RPMI7951 (cell line): ENCODE results near the gene CYP4A22. TPM values are rescaled to one million over a fixed set of nuclear protein-coding genes. Genes with fewer than 3 reads are reported as not detected.
"Not testable (repeated sequence)": the region's sequence is repeated elsewhere in the genome, so short reads cannot be mapped to it uniquely, and the experiment has no call there.

Experiments
- DNase-seq: peaks from one replicate; pipeline ENCODE4 v3.0.0-alpha.2; 2012; ENCODE audit warnings: low read depth
- total RNA-seq: library from RNA; depleted of rRNA; stranded (reverse); fragments of >200 nt; shearing (Covaris generic); gene quantifications from 2 replicates; pipeline ENCODE4 v1.2.3, GENCODE V29; 2014

Gene CYP4A22
- total RNA-seq, 1 experiment from 2014 or later: not detected

DNA sequence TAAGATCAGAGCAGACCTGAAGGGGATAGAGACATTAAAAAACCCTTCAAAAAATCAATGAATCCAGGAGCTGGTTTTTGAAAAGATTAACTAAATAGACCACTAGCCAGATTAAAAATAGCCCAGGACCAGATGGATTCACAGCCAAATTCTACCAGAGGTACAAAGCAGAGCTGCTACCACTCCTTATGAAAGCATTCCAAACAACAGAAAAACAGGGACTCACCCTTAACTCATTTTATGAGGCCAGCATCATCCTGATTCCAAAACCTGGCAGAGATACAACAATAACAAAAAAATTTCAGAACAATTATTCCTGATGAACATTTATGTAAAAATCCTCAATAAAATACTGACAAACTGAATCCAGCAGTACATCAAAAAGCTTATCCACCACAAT lies 19.2 kb downstream of the CYP4A22 start:
- not testable (repeated sequence) for DNase-seq

DNA sequence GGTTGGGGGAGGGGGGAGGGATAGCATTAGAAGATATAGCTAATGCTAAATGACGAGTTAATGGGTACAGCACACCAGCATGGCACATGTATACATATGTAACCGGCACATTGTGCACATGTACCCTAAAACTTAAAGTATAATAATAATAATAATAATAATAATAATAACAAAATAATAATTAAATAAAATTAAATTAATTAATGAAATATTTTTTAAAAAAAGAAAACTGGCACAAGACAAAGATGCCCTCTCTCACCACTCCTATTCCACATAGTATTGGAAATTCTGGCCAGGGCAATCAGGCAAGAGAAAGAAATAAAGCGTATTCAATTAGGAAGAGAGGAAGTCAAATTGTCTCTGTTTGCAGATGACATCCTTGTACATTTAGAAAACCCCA lies 20.7 kb downstream of the CYP4A22 start:
- DNase-seq: not testable (repeated sequence)

DNA sequence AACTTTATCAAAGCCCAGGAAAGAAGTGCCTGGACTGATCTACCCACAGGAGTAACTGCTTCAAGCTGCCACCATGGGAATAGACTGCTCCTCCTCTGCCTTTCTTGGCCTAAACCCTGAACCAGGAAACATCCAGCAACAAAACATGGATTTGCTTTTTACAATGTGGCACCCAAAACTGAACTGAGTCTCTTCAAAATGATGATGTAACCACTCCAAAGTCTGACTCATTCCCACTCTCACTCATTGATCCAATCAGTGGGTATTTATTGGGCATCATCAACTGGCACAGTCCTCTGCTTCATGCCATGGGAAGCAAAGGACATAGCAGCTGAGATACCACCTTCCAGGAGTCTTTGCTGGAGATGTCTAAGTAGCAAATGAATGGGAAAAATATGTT lies 23.5 kb downstream of the CYP4A22 start:
- DNase-seq: no peak

DNA sequence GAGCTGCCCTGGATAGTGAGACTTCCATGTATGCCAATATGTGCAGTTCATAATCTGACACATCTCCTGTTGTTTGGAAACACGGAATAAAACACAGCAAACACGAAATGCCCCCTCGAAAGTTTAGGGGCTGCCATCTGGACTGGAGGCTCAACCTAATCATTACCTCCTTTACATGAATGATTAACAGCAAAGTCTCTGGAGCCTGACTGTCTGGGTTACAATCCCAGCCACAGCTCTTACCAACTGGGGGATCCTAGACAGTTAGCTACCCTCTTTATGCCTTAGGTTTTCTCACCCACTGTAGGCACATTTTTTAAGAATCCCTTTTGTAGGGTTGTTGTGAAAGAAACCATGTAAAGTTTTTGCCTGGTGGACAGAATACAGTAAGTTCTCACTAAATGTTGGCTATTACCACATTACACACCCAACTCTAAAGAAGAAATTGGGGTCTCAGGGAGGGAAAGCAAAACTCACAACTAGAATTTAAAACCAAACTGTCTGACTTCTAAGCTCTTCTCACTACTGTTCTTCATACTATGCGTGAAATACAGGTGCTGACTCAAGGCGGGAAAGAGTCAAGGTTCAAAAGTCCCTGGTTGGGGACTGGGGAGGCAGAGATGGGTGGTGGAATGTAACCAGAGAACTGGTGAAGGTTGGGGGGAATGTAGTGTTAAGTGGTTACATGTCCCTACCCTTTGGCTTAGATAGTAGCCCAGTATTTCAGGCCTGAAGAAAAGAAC lies 24.2 kb downstream of the CYP4A22 start:
- DNase-seq: no peak

DNA sequence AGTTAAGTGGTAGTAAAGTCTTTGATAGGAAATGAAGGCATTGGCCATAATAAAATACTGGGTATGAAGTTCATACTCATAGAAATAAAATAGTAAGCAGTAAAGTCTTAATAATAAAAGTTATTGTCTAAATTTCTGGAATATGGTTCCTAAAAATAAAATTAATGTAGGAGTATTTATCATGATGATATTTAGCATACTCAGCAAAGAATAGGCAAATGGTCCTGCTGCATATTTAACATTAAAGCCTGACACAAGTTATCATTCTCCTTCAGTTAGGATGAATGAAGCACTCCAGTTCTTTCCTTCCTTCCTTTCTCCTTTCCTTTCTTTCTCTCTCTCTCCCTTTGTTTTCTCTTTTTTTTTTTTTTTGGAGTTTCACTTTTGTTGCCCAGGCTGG lies 27.3 kb downstream of the CYP4A22 start:
- DNase-seq: no peak

DNA sequence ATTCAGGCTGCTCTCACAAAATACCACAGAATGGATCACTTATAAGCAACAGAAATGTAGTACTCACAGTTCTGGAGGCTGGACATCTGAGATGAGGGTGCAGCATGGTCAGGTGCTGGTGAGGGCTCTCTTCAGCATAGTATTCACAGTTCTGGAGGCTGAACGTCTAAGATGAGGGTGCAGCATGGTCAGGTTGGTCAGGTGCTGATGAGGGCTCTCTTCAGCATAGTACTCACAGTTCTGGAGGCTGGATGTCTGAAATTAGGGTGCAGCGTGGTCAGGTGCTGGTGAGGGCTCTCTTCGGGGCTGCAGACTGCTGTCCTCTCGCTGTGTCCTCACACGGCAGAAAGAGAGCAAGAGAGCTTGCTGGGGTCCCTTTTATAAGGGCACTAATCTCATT lies 35.5 kb downstream of the CYP4A22 start:
- DNase-seq: no peak

DNA sequence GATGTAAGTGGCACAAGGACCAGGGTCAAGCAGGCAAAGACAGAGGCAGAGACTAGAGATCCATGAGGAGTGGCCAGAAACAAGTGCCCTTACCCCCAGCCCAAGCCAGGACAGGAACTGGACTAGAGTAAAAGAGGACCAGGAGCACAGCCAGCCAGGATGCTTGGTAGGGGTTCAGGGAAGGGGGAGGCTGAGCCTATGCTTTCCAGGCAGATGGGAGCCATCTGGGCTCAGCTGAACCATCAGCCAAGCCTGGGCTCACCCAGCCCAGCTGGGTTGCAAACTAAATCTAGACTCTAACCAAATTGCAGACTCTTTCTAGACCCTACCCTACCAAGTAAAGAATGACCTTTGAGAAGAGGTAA lies 37.4 kb downstream of the CYP4A22 start:
- no peak for DNase-seq

DNA sequence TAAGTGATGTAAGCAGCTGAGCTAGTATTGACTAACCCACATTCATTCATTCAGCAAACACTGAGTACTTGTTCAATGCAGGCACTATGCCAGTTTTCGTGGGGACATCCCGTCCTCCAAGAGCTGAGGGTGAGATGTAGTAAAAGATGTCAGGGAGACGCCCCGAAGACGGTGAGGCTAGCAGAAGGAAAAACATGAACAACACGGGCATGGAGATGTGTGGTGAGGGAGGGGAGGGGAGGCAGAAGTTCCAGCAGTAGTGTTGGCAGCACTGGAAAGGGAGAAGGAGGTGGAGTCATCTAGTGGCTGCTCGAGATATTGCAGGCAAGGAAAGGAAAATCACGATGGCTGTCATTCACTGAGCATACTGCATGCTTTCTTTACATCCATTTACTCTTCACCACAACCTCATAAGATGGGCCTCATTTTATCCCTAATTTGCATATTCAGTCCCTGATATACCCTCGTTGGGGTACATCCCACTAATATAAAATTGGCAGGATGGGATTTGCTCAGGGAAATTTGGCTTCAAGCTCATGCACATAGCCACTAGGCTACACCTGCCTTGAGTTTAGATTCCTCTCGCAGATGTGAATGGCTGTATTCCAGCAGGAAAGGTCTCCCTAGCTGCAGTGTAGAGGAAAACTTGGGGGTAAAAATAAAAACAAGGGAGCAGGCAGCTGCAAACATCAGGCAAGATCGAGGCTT lies 38.1 kb downstream of the CYP4A22 start:
- DNase-seq: peak; percentile 54

DNA sequence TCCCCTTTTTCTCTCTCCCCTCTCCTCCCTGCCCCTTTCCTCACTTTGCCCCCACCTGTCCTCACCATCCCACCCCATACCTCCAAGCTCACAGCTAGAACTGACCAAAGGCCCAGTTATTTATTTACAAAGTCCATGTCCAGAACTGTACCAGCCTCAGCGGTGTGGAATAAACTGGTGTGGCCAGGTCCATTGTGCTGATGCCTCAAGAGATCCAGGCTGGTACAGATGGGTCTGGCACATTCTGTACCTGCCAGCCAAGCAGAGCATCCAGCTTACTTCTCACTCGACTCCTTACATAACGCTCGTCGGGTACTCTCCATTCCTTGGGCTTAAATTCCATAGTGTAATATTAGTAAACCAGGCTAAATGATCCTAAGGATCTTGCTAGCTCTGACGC lies 40.8 kb downstream of the CYP4A22 start:
- DNase-seq: no peak

DNA sequence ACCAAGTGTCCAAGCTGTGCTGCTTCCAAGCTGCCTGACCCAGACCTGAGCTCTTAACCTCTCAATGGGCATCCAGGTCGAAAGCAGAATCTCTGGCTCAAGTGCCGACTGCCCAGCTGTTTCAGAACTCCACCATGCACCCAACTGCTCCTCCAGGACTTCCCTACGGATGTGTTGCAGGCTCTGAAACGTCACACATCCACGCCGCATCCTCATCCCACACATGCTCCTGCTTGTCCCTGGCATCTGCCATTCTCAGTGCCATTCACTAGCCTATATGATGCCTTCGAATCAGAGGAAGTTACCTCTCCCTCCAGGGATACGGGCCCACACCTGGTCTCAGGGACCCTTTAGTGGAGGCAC lies 41.4 kb downstream of the CYP4A22 start:
- no peak for DNase-seq

DNA sequence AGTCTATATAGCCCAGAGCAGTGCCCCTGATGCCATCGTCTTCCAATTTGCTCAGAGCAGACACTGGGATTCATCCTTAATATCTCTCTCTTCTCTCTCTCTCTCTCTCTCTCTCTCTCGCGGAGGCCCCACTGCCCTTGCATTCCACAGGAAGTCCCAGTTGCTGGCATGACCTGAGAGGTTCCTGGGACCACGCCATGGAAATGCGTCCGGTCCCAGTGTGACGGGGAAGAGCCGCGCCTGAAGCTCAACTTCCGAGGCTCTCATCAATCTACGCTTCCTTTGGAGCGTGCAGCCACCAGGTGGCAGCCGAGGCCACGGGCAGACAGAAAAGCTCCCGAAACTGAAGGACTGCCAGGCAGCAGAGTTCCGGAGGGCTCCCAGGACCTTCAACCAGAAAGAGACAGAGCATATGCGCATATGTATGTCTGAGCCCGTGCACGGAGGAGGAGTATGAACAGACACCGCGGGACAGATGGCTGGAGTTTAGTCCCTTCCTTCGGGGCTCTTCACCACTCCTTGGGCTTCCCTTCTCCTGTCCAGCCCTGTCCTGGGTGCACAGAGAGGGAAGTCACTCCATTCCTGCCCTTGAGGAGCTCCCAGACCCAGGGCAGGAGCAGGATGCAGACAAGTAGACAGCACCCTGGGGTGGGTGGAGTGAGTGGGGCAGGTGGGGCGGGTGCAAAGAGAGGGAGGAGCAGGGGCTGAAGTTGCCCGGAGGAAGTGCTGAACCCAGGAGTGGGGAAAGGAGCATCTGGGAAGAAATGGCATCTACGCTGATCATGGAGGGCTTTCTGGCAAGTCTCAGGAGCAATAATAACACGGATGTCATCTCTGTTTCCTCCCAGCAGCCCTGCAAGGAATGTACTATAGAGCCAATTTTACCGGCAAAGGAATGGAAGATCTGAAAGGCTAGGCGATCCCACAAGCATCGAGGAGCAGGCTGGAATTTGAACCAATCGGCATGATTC lies 42.1 kb downstream of the CYP4A22 start:
- DNase-seq: peak; percentile 88

DNA sequence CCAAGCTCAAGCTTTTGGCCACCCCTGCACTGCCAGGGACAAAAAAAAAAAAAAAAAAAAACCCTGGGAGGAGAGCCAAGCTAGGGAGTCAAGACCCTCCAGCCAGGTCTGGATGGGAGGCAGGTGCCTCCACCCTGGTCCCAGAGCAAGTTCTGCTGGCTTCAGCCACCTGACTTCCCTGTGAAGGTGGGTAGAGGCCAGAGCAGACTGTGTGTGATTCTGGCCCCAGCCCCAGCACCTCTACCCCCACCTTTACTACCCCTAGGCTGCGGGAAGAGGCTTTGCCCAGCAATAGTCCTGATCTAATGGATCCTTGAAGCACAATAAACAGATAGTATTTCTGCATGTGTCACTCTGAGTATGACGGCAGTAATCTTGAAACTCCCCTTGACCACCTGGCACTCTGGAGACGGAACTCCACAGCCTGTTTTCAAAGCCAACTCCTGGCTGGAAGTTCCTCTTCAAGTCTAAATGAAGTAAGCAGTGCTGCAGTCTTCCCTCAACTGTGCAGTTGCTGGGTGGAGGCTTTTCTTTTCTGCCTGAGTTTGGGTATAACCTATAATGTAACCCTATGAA lies 42.8 kb downstream of the CYP4A22 start:
- no peak for DNase-seq

DNA sequence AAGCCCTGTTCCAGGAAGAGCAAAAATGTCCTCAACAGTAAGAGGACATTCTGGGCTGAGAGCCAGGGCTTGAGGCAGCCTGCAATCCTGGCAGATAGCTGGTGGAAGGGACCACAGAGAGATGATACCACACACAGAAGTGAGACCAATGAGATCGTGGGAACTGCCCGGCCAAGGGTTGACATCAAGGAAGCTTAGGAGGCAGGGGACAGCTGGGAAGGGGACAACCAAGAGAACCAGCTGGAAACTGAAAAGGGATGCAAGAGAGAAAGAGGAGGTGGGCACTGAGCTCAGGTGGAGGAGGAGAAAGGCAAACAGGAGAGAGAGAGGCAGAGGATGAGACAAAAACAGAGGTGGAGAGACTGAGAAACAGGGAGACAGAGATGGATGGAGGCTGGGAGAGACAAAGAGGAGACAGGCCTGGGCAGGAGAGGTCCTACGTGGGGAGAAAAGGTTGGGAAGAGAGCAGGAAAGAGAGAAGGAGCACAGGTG lies 43.4 kb downstream of the CYP4A22 start:
- no peak for DNase-seq

DNA sequence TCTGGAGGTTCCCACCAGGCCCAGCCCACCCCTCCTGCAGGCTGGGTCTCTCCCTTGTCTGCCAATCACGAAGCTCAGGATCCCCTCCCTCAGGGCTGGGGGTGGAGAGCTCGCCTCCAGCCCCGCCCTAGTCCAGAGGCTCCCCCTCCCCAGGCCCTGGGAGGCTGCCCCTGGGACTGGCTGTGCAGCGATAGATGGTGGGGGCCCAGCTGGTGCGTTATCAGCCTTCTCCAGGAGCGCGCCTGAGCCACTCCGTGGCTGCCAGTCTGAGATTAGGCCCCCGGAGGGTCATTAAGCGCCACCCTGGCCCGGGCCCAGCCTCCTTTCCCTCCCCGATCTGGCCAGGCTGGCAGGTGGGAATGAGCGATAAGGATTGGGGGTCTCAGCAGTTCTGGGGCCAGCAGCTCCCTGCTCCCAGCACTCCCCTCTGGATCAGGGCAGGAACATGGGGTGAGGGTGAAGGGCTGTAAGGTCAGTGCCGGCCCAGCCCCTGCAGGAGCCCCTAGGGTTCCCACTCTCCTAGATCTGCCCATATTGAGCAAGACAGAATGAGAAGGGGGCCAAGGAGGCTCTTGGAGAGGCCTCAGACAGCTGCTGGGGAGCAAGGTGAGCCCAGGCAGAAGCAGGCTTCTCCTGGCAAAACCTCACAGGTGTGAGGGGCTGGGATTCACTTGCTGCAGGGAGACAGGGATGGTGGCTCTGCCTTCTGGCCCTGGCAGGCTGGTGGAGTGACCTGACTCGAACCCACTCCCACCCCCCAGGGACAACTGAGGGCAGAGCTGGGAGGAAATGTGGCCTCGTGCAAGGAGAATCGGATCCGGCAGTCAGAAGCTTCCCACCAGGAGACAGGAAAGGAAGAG lies 44.1 kb downstream of the CYP4A22 start:
- DNase-seq: no peak

DNA sequence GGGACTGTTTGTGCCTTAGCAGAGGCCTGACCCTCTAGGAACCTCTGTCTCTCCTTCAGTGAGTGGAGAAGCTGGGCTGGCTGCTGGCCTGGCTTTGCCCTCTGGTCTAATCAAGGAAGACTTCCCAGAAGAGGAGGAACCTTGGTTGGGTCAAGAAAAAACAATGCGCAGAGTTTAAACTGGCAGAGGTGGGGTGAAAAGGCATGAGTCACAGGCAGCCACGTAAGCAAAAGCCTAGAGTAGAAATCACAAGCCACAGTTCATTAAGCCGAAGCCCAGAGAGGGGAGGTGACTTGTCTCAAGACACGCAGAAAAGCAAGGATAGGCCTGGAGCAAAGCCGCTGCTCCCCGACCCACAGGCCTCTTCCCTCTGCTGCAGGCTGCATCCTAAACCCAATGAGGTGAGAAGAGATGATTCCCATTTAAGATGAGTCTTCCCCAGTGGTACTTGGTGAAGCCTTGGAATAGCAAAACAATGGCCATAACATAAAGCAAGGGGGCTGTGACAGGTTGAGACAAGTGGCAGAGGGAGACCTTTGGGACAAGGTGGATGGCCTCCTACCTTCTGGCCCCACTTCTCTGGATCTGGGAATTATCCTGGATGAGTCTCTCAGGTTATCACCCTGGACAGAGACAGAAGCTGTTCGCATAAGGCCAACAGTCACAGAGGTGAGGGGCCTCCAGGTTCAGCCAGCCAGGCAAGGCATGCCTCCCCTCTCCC lies 44.9 kb downstream of the CYP4A22 start:
- DNase-seq: peak; percentile 60

DNA sequence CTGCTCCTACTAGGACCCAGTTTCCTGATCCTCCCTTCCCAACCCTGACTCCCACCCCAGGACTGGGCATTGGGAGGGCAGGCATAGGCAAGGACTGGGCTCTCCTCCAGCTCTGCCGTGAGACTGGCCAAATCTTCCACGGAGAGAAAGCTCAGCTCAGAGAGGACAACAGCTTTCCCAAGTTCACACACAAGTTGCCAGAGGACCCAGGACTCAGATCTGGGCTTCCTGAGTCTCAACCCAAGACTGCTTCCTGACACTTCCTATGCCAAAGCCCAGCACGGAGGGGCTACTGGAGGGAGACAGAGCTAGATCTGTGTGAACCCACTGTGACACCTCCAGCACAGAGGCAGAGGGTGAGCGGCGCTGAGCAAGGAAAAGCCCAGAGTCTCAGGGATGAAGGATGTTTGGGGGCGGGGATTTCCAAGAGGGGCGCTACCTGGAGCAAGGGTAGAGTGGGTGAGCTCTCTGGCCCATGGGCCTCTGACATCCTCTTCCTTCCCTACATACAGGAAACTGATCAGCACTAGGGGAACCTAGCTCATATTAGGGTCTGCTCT lies 45.5 kb downstream of the CYP4A22 start:
- no peak for DNase-seq

DNA sequence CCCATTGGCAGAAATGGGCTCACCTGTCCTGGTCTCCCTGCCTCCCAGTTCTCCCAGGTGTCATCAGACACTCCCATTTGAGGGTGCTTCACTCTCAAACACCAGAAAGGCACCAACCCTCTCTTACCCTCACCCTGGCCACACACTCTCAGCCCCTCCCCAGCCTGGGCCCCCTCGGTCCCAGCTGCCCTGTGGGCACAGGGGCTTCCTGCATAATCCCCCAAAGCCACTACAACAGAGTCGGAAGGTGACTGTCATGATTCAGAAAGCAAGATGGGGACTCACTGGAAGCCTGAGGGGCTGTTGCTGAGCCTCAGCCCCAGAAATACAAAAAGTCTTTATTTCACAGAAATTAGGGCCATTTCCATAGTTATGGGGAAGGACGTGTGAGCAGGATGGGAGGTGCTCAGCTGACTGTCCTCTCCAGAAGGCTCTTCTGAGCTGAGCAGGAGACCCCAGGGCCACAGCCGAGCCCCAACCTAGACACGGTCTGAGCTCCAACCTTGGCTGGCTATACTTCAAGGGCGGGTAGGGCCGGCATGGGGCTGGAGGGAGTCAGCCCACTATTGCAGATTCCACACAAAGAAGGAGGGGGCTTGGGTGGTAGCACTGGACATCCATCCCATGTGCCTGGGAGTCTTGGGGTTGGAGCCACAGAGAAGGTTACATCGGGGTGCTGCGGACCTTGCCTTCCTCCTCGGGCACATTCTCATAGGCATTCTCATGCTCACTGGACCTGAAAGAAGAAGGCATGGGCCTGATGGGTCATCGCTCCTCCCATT lies 46.3 kb downstream of the CYP4A22 start:
- DNase-seq: no peak

DNA sequence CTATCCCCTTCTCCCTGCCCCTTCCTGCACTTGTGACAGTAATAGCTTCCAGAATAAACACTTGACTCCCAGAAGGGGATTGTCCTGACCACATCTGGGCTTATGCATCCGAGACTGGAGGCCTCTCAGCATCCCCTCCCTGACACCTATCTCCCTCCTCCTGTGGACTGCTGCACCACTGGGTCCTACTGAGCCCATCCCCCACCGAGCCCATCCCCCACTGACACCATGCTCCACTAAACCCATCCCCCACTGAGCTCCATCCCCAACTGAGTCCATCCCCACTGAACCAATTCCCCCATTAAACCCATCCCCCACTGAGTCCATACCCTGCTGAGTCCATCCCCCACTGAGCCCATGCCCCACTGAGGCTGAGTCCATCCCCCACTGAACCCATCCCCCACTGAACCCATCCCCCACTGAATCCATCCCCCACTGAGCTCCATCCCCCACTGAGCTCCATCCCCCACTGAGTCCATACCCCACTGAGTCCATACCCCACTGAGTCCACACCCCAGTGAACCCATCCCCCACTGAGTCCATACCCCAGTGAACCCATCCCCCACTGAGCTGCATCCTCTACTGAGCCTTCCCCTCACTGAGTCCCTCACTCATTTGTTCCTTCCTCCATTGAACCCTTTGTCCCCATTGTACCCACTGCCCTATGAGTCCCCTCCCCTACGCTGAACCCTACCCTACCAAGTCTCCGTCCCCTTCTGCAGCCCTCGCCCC lies 47.0 kb downstream of the CYP4A22 start:
- no peak for DNase-seq
